B cell (primary cell): Measurements from ENCODE around the gene HSPB6. TPM values are rescaled to one million over a fixed set of nuclear protein-coding genes. Genes with fewer than 3 reads are reported as not detected.
A peak's percentile ranks its signal among the peaks of the same experiment; 100 is the strongest.

ENCODE experiments used
- ATAC-seq: fragments of 200-7000 bp; cut with Tn5 transposase; one replicate; pipeline ENCODE4 v1.10.0; 2021; ENCODE audit warnings: low read depth, mild to moderate bottlenecking, moderate number of reproducible peaks, moderate library complexity
- CTCF ChIA-PET: fragments of 350-600 bp; sonication (Branson Sonifier 250); formaldehyde crosslinking; loops from one replicate; lab custom pipeline; 2021; ENCODE audit warnings: antibody characterized with exemption, inconsistent platforms; lab: Charles Lee
- POLR2A ChIA-PET: fragments of 350-600 bp; sonication (Branson Sonifier 250); formaldehyde crosslinking; loops from one replicate; lab custom pipeline; 2021; ENCODE audit warnings: antibody characterized with exemption; lab: Charles Lee
- DNase-seq: peaks from one replicate; pipeline ENCODE4 v3.0.0; 2013
- H2AFZ ChIP-seq: 2 replicates; pipeline ENCODE4 v1.6.1; 2012; ENCODE audit warnings: mild to moderate bottlenecking, low read depth, low read length; ENCODE audit not compliant: insufficient read depth, poor library complexity, severe bottlenecking
- H3K27ac ChIP-seq, 2 donors: 1 replicate in 1 of 2; 2 replicates in 1 of 2; pipeline ENCODE4 v1.5.1; 2012 to 2013; ENCODE audit warnings: low read length in 2 of 2, mild to moderate bottlenecking in 2 of 2, moderate library complexity in 1 of 2
- H3K27me3 ChIP-seq, 4 experiments: fragments of 200-600 bp in 1 of 4; sonication (generic) in 1 of 4; replicated peaks in 1 of 4; 1 replicate in 2 of 4; 2 replicates in 2 of 4; pipeline versions ENCODE4 v1.6.1 to v1.7.0; 2013 to 2016; ENCODE audit warnings: low read length in 3 of 4, mild to moderate bottlenecking in 2 of 4, mixed read lengths in 1 of 4, moderate library complexity in 1 of 4; ENCODE audit not compliant: insufficient read depth in 4 of 4, control insufficient read depth in 3 of 4; ENCODE audit errors: control extremely low read depth in 1 of 4
- H3K36me3 ChIP-seq, 2 experiments: replicated peaks in 1 of 2; 1 replicate in 1 of 2; 2 replicates in 1 of 2; pipeline versions ENCODE4 v1.6.1 to v1.7.1; 2013; ENCODE audit warnings: low read length in 1 of 2; ENCODE audit not compliant: insufficient read depth in 2 of 2, control insufficient read depth in 1 of 2; ENCODE audit errors: control extremely low read depth in 1 of 2, extremely low read depth in 1 of 2
- H3K4me1 ChIP-seq, 2 donors: fragments of 200-600 bp in 1 of 2; sonication (generic) in 1 of 2; 1 replicate in 1 of 2; 2 replicates in 1 of 2; pipeline versions ENCODE4 v1.5.1 to v1.6.1; 2013 to 2017; ENCODE audit warnings: low read length in 2 of 2; ENCODE audit not compliant: control insufficient read depth in 2 of 2, insufficient read depth in 2 of 2
- H3K4me2 ChIP-seq: replicated peaks from 2 replicates; pipeline ENCODE3; 2012; ENCODE audit warnings: mild to moderate bottlenecking, low read depth, low read length; ENCODE audit not compliant: poor library complexity, severe bottlenecking
- H3K4me3 ChIP-seq, 5 experiments: fragments of 200-600 bp in 1 of 5; sonication (generic) in 1 of 5; 1 replicate in 3 of 5; 2 replicates in 2 of 5; pipeline versions ENCODE4 v1.5.1 to v1.7.0; 2011 to 2016; ENCODE audit warnings: low read length in 4 of 5, mild to moderate bottlenecking in 4 of 5, low read depth in 2 of 5, control low read depth in 1 of 5, moderate library complexity in 1 of 5; ENCODE audit not compliant: insufficient read depth in 1 of 5; ENCODE audit errors: control extremely low read depth in 1 of 5, extremely low read depth in 1 of 5
- H3K79me2 ChIP-seq: fragments of 200-600 bp; sonication (generic); one replicate; pipeline ENCODE4 v1.6.0; 2016; ENCODE audit warnings: low read length; ENCODE audit not compliant: control insufficient read depth, insufficient read depth
- H3K9ac ChIP-seq: fragments of 200-600 bp; sonication (generic); 2 replicates; pipeline ENCODE4 v1.6.1; 2017; ENCODE audit warnings: mild to moderate bottlenecking, low read length, moderate library complexity
- H3K9me3 ChIP-seq, 3 donors: one replicate each; pipeline versions ENCODE4 v1.6.1 to v1.7.1; 2013; ENCODE audit warnings: low read length in 2 of 3; ENCODE audit not compliant: control insufficient read depth in 2 of 3, insufficient read depth in 1 of 3; ENCODE audit errors: control extremely low read depth in 1 of 3
- H4K20me1 ChIP-seq: 2 replicates; pipeline ENCODE4 v1.6.0; 2012; ENCODE audit warnings: mild to moderate bottlenecking, low read length; ENCODE audit not compliant: insufficient read depth, control insufficient read depth, poor library complexity, severe bottlenecking
- H3K27ac Mint-ChIP-seq: one replicate; pipeline ENCODE4 v1.8.0; 2021; ENCODE audit warnings: mixed read lengths
- H3K27me3 Mint-ChIP-seq: one replicate; pipeline ENCODE4 v1.8.0; 2021; ENCODE audit warnings: mixed read lengths
- H3K4me1 Mint-ChIP-seq: one replicate; pipeline ENCODE4 v1.8.0; 2021; ENCODE audit warnings: mixed read lengths
- H3K4me3 Mint-ChIP-seq: one replicate; pipeline ENCODE4 v1.8.0; 2021; ENCODE audit warnings: mixed read lengths
- H3K9me3 Mint-ChIP-seq: one replicate; pipeline ENCODE4 v1.8.0; 2022; ENCODE audit warnings: mixed read lengths; ENCODE audit not compliant: insufficient read depth
- CTCF ChIP-seq: fragments of 200-600 bp; IDR thresholded peaks from one replicate; pipeline ENCODE4 v1.8.0; 2022; ENCODE audit warnings: antibody characterized with exemption, mild to moderate bottlenecking
- EZH2 ChIP-seq: IDR thresholded peaks from 2 replicates; pipeline ENCODE4 v1.6.1; 2012; ENCODE audit warnings: borderline replicate concordance, low read depth, mild to moderate bottlenecking, moderate library complexity, low read length; ENCODE audit not compliant: insufficient read depth, poor library complexity, severe bottlenecking
- WGBS: methylation state at CpG from one replicate; pipeline ENCODE4 v1.1.5; 2013; ENCODE audit warnings: missing lambda C conversion rate; ENCODE audit not compliant: insufficient coverage; 5-methylcytosine and 5-hydroxymethylcytosine counted together
- intact Hi-C: fragments of 100-400 bp; cut with micrococcal nuclease; formaldehyde crosslinking; loops from one replicate; pipeline ENCODE4 v1.10.0; 2022
- polyA plus RNA-seq: library from polyadenylated mRNA; depleted of rRNA; stranded (reverse); fragments of >200 nt; gene quantifications from 2 replicates; pipeline ENCODE4 v1.2.3, GENCODE V29; 2012
- total RNA-seq, 2 donors: library from RNA; stranded (reverse); fragments of 120-200 nt in 1 of 2; gene quantifications; 1 replicate in 1 of 2; 2 replicates in 1 of 2; pipeline versions ENCODE4 v1.2.3 to v1.2.4, GENCODE V29; 2013 to 2022

HSPB6 gene
- total and polyA plus RNA-seq, 2 donors (not counting 1 experiment from before 2014, with no cell fraction given), result not detected

GRCh38 chr19:35719402-35720162, 37.2 kb downstream of the HSPB6 start:
- H3K27ac ChIP-seq, result no peak overlapping the region
- H4K20me1 ChIP-seq, result peaks cover 61% of the 10 kb centered on the region
- Mint-ChIP-seq H3K27me3 (no peaks in the 10 kb centered on the region), H3K4me3 (peak overlapping the region; percentile 90), H3K9me3 (no peaks in the 10 kb centered on the region), H3K4me1 (peaks cover 41% of the 10 kb centered on the region), H3K27ac (peak overlapping the region; percentile 85)
- peak overlapping the region; percentile 85 for H3K4me2 ChIP-seq
- 95% methylated on average over 23 of the region's 32 CpGs for WGBS
- no peaks in the 10 kb centered on the region for H3K27me3 ChIP-seq
- DNase-seq (no peak), ATAC-seq (no peak)
- ChIA-PET CTCF (interaction anchor here (1.3 to 2.6 kb wide), 3 partner anchors 21 to 25 kb away, joined by 3 to 7 read pairs (median 4); no protein-coding TSS in a partner anchor), POLR2A (interaction anchor here (1.2 to 1.8 kb wide), 3 partner anchors 21 to 26 kb away, joined by 4 to 10 read pairs (median 7); partner anchors contain the start of genes IGFLR1, PSENEN and U2AF1L4)
- peaks cover 76% of the 10 kb centered on the region for H3K79me2 ChIP-seq
- H3K36me3 ChIP-seq, result peaks cover 0 to 45% of the 10 kb centered on the region in 2 experiments
- peaks cover 19 to 40% of the 10 kb centered on the region in 2 donors for H3K4me1 ChIP-seq
- no peaks in the 10 kb centered on the region for H3K9me3 ChIP-seq
- TF ChIP-seq CTCF (no peak), EZH2 (no peak)
- H3K9ac ChIP-seq, result no peak overlapping the region
- no peak overlapping the region for H3K4me3 ChIP-seq
- no peak overlapping the region for H2AFZ ChIP-seq
- intact Hi-C loops, result loop anchor here (10.0 kb wide), 2 partner anchors 185 to 375 kb away; partner anchors contain the start of genes FFAR1, HCST, NFKBID and TYROBP
